ENCODE results near the gene KAZN.

KAZN gene

GRCh38 chr1:14742181-14742980 is 143.9 kb downstream of the KAZN start:
- no peak for DNase-seq (ENCODE audit: low read depth in 2 of 2)

GRCh38 chr1:14743368-14743767 is 144.9 kb downstream of the KAZN start:
- no peak for DNase-seq (ENCODE audit: low read depth in 2 of 2)

- DNase-seq (ENCODE audit: low read depth in 2 of 2) = no peak
Observed at GRCh38 chr1:14745001-14745720, 146.7 kb downstream of the KAZN start.

GRCh38 chr1:14745789-14746188 is 147.3 kb downstream of the KAZN start:
- no peak for DNase-seq (ENCODE audit: low read depth in 2 of 2)

GRCh38 chr1:14746393-14746792 is 147.9 kb downstream of the KAZN start:
- no peak for DNase-seq (ENCODE audit: low read depth in 2 of 2)

- DNase-seq (ENCODE audit: low read depth in 2 of 2) = no peak
Observed at GRCh38 chr1:14748151-14748550, 149.7 kb downstream of the KAZN start.

- no peak for DNase-seq (ENCODE audit: low read depth in 2 of 2)
Observed at GRCh38 chr1:14748977-14749376, 150.5 kb downstream of the KAZN start.

- DNase-seq (ENCODE audit: low read depth in 2 of 2) = no peak
Observed at GRCh38 chr1:14750490-14750889, 152.0 kb downstream of the KAZN start.

GRCh38 chr1:14755518-14756252 is 157.2 kb downstream of the KAZN start:
- no peak for DNase-seq (ENCODE audit: low read depth in 2 of 2)

- no peak for DNase-seq (ENCODE audit: low read depth in 2 of 2)
Observed at GRCh38 chr1:14756589-14757285, 158.3 kb downstream of the KAZN start.

- DNase-seq (ENCODE audit: low read depth in 2 of 2) = no peak
Observed at GRCh38 chr1:14757286-14757625, 158.8 kb downstream of the KAZN start.

GRCh38 chr1:14759042-14759818 is 160.7 kb downstream of the KAZN start:
- DNase-seq (ENCODE audit: low read depth in 2 of 2) = no peak

GRCh38 chr1:14759843-14760242 is 161.4 kb downstream of the KAZN start:
- no peak for DNase-seq (ENCODE audit: low read depth in 2 of 2)

- no peak for DNase-seq (ENCODE audit: low read depth in 2 of 2)
Observed at GRCh38 chr1:14760780-14761179, 162.3 kb downstream of the KAZN start.

GRCh38 chr1:14761291-14762153 is 163.0 kb downstream of the KAZN start:
- DNase-seq (ENCODE audit: low read depth in 2 of 2) = no peak

GRCh38 chr1:14763977-14764376 is 165.5 kb downstream of the KAZN start:
- DNase-seq (ENCODE audit: low read depth in 2 of 2) = no peak

- no peak for DNase-seq (ENCODE audit: low read depth in 2 of 2)
Observed at GRCh38 chr1:14765773-14766172, 167.3 kb downstream of the KAZN start.

GRCh38 chr1:14767075-14767474 is 168.6 kb downstream of the KAZN start:
- DNase-seq (ENCODE audit: low read depth in 2 of 2) = no peak

- no peak for DNase-seq (ENCODE audit: low read depth in 2 of 2)
Observed at GRCh38 chr1:14768582-14769304, 170.3 kb downstream of the KAZN start.

Measured in stimulated activated CD8-positive, alpha-beta memory T cell treated with anti-CD3 and anti-CD28 coated beads, Interleukin-2, amount 100 ng/mL, for 48 hours (primary cell).